Loucy (cell line): Measurements from ENCODE around the gene EXOC3L1.

Experiments
- CTCF ChIP-seq: fragments of 200-600 bp; sonication (generic); conservative IDR thresholded peaks from 2 replicates; pipeline ENCODE4 v1.5.1; 2014; ENCODE audit warnings: mild to moderate bottlenecking, antibody characterized with exemption, low read length
- EZH2phosphoT487 ChIP-seq: fragments of 200-600 bp; IDR thresholded peaks from 2 replicates; pipeline ENCODE4 v1.6.1; 2018; ENCODE audit warnings: antibody characterized with exemption, mild to moderate bottlenecking, moderate library complexity, borderline replicate concordance

GRCh38 chr16:67201411-67202345 lies 11.7 kb upstream of the EXOC3L1 start:
- TF ChIP-seq CTCF (no peak), EZH2phosphoT487 (no peak)
